Ascending aorta (tissue), 2 donors: ENCODE data around the gene OLFML2A. TPM values are rescaled to one million over a fixed set of nuclear protein-coding genes. Genes with fewer than 3 reads are reported as not detected.

Experiments
- DNase-seq, 2 donors: peaks; one replicate each; pipeline ENCODE4 v3.0.0-alpha.2; 2019; ENCODE audit warnings: low spot score in 2 of 2
- H3K27ac ChIP-seq, 2 donors: fragments of 200-600 bp; sonication (generic); one replicate each; pipeline ENCODE4 v1.5.1; 2016 to 2017; ENCODE audit warnings: mild to moderate bottlenecking in 1 of 2
- H3K27me3 ChIP-seq: fragments of 200-600 bp; sonication (generic); one replicate; pipeline ENCODE4 v1.5.1; 2017
- H3K36me3 ChIP-seq, 2 donors: fragments of 200-600 bp; sonication (generic); one replicate each; pipeline ENCODE4 v1.5.1; 2016
- H3K4me1 ChIP-seq, 2 donors: fragments of 200-600 bp; sonication (generic); one replicate each; pipeline ENCODE4 v1.5.1; 2016 to 2017; ENCODE audit warnings: mild to moderate bottlenecking in 1 of 2
- H3K4me3 ChIP-seq, 2 donors: fragments of 200-600 bp; sonication (generic); one replicate each; pipeline ENCODE4 v1.5.1; 2016 to 2017; ENCODE audit warnings: mild to moderate bottlenecking in 1 of 2
- H3K9me3 ChIP-seq, 2 donors: fragments of 200-600 bp; sonication (generic); one replicate each; pipeline ENCODE4 v1.5.1; 2016
- CTCF ChIP-seq, 3 experiments: fragments of 200-600 bp in 2 of 3; fragments of 450-650 bp in 1 of 3; sonication (generic) in 2 of 3; IDR thresholded peaks; one replicate each; pipeline ENCODE4 v1.5.1; 2016 to 2019; ENCODE audit warnings: antibody characterized with exemption in 3 of 3, mild to moderate bottlenecking in 1 of 3, moderate library complexity in 1 of 3
- intact Hi-C: fragments of 100-400 bp; cut with DNase I; formaldehyde crosslinking; loops from one replicate; pipeline ENCODE4 v1.15.1; 2023
- total RNA-seq: library from RNA; depleted of rRNA; stranded (reverse); fragments of >200 nt; gene quantifications from one replicate; pipeline ENCODE4 v1.1.0, GENCODE V29; 2016

OLFML2A gene
- total RNA-seq, 1 donor from 2014 or later, result 129 TPM

- TF ChIP-seq CTCF (IDR thresholded peaks at IDR 0.05), result no peak
Observed at GRCh38 chr9:124761710-124762109, 15.2 kb upstream of the OLFML2A start.

GRCh38 chr9:124762633-124763032 lies 14.3 kb upstream of the OLFML2A start:
- intact Hi-C loops, result no loop called here
- no peak for TF ChIP-seq CTCF (IDR thresholded peaks at IDR 0.05)
- H3K27me3 ChIP-seq, result no peaks in the 10 kb centered on the region
- no peak overlapping the region for H3K27ac ChIP-seq
- H3K36me3 ChIP-seq, result no peaks in the 10 kb centered on the region
- H3K4me3 ChIP-seq, result no peak overlapping the region
- no peak for DNase-seq
- no peaks in the 10 kb centered on the region for H3K9me3 ChIP-seq
- H3K4me1 ChIP-seq, result no peaks in the 10 kb centered on the region

More at GRCh38 chr9:124761710-124762109, 15.2 kb upstream of the OLFML2A start:
- Histone ChIP-seq H3K4me1 (no peaks in the 10 kb centered on the region), H3K4me3 (no peak overlapping the region), H3K27ac (no peak overlapping the region), H3K36me3 (no peaks in the 10 kb centered on the region), H3K9me3 (no peaks in the 10 kb centered on the region), H3K27me3 (no peaks in the 10 kb centered on the region)
- DNase-seq, result no peak
- intact Hi-C loops, result no loop called here

- Histone ChIP-seq H3K9me3 (no peaks in the 10 kb centered on the region), H3K4me1 (peaks cover 0 to 2% of the 10 kb centered on the region in 2 donors), H3K27me3 (peaks cover 3% of the 10 kb centered on the region), H3K4me3 (no peak overlapping the region), H3K27ac (no peak overlapping the region), H3K36me3 (no peaks in the 10 kb centered on the region)
- DNase-seq, result no peak
- intact Hi-C loops, result no loop called here
- no peak for TF ChIP-seq CTCF (IDR thresholded peaks at IDR 0.05)
Observed at GRCh38 chr9:124764774-124765438, 12.0 kb upstream of the OLFML2A start.

GRCh38 chr9:124765439-124765835 lies 11.5 kb upstream of the OLFML2A start:
- Histone ChIP-seq H3K4me1 (peaks cover 0 to 8% of the 10 kb centered on the region in 2 donors), H3K27ac (no peak overlapping the region), H3K9me3 (no peaks in the 10 kb centered on the region), H3K27me3 (peaks cover 7% of the 10 kb centered on the region), H3K4me3 (no peak overlapping the region), H3K36me3 (no peaks in the 10 kb centered on the region)
- no peak for DNase-seq
- TF ChIP-seq CTCF (IDR thresholded peaks at IDR 0.05), result no peak
- intact Hi-C loops, result no loop called here

- H3K27ac ChIP-seq, result no peak overlapping the region
- TF ChIP-seq CTCF (IDR thresholded peaks at IDR 0.05), result no peak
- H3K4me1 ChIP-seq, result peaks cover 0 to 11% of the 10 kb centered on the region in 2 donors
- H3K27me3 ChIP-seq, result peaks cover 7% of the 10 kb centered on the region
- H3K4me3 ChIP-seq, result no peak overlapping the region
- DNase-seq, result no peak
- intact Hi-C loops, result no loop called here
- H3K36me3 ChIP-seq, result no peaks in the 10 kb centered on the region
- H3K9me3 ChIP-seq, result no peaks in the 10 kb centered on the region
Observed at GRCh38 chr9:124766326-124766725, 10.6 kb upstream of the OLFML2A start.
